ENCODE measurements around the gene ATP5F1E.
"Not testable (repeated sequence)": the region's sequence is repeated elsewhere in the genome, so short reads cannot be mapped to it uniquely, and the experiment has no call there.

DNA sequence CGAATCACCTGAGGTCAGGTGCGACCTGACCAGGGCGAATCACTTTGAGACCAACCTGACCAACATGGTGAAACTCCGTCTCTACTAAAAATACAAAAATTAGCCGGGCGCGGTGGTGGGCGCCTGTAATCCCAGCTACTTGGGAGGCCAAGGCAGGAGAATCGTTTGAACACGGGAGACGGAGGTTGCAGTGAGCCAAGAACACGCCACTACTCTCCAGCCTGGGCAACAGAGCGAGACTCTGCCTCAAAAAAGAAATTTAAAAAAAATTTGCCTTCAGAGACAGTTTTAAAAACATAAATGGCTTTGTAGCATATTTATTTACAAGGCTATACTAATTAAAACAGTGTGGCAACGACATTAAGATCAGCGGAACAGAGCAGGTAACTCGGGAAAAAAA lies 9.4 kb upstream of the ATP5F1E start:
- TF ChIP-seq CTCF (IDR thresholded peaks at IDR 0.05 in 4 of 5, conservative IDR thresholded peaks at IDR 0.05 in 1 of 5); POLR2A (IDR thresholded peaks at IDR 0.05): not testable (repeated sequence)

Measured in gastrocnemius medialis (tissue), 4 donors.